DND-41 (cell line): ENCODE data around the gene SFSWAP.

Experiments used
- EZH2 ChIP-seq: IDR thresholded peaks from 3 replicates; pipeline ENCODE4 v1.6.1; 2012; ENCODE audit warnings: borderline replicate concordance, low read depth, mild to moderate bottlenecking, moderate library complexity, low read length, inconsistent platforms; ENCODE audit not compliant: severe bottlenecking
- TF ChIP-seq, protein P1 (sequence below): IDR thresholded peaks from 2 replicates; pipeline ENCODE4 v1.5.1; 2012; ENCODE audit warnings: borderline replicate concordance, low read length, moderate library complexity, mild to moderate bottlenecking; ENCODE audit not compliant: poor library complexity, severe bottlenecking; ENCODE audit errors: extremely low read depth

DNA sequence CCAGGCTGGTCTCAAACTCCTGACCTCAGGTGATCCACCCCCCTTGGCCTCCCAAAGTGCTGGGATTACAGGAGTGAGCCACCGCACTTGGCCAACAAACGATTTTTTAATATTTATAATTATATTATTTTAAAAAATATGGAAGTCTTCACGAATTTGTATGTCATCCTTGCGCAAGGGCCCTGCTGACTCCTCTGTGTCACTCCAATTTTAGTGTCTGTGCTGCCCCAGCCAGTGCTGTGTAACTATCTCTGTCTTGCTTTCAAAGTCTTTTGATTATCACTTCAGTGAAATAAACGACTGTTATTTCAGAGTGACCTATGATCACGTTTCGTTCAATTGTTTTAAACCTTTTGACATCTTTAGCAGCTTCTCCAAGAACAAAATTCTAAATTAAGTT is 104.2 kb downstream of the SFSWAP start:
- no peak for TF ChIP-seq EZH2
- TF ChIP-seq, protein P1, sequence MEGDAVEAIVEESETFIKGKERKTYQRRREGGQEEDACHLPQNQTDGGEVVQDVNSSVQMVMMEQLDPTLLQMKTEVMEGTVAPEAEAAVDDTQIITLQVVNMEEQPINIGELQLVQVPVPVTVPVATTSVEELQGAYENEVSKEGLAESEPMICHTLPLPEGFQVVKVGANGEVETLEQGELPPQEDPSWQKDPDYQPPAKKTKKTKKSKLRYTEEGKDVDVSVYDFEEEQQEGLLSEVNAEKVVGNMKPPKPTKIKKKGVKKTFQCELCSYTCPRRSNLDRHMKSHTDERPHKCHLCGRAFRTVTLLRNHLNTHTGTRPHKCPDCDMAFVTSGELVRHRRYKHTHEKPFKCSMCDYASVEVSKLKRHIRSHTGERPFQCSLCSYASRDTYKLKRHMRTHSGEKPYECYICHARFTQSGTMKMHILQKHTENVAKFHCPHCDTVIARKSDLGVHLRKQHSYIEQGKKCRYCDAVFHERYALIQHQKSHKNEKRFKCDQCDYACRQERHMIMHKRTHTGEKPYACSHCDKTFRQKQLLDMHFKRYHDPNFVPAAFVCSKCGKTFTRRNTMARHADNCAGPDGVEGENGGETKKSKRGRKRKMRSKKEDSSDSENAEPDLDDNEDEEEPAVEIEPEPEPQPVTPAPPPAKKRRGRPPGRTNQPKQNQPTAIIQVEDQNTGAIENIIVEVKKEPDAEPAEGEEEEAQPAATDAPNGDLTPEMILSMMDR: no peak
